Prostate gland (tissue), 2 donors: Measurements from ENCODE around the gene CLNK. TPM values are rescaled to one million over a fixed set of nuclear protein-coding genes. Genes with fewer than 3 reads are reported as not detected.

ENCODE experiments used
- DNase-seq: peaks from one replicate; pipeline ENCODE4 v3.0.0-alpha.2; 2019; ENCODE audit warnings: low spot score
- H3K27ac ChIP-seq, 2 donors: fragments of 200-600 bp; sonication (generic); 2 replicates each; pipeline ENCODE4 v1.5.1; 2017 to 2019
- H3K27me3 ChIP-seq: fragments of 200-600 bp; sonication (generic); replicated peaks from 2 replicates; pipeline ENCODE4 v1.5.1; 2019; ENCODE audit not compliant: insufficient read depth
- H3K36me3 ChIP-seq, 2 donors: fragments of 200-600 bp; sonication (generic); 1 replicate in 1 of 2; 2 replicates in 1 of 2; pipeline versions ENCODE4 v1.5.1 to v1.8.1; 2017 to 2019
- H3K4me1 ChIP-seq: fragments of 200-600 bp; sonication (generic); replicated peaks from 2 replicates; pipeline ENCODE4 v1.5.1; 2019
- H3K4me3 ChIP-seq, 2 donors: fragments of 200-600 bp; sonication (generic); 2 replicates each; pipeline ENCODE4 v1.5.1; 2017 to 2019
- H3K9me3 ChIP-seq: fragments of 200-600 bp; sonication (generic); 2 replicates; pipeline ENCODE4 v1.5.1; 2017
- POLR2A ChIP-seq: fragments of 450-650 bp; IDR thresholded peaks from one replicate; pipeline ENCODE4 v1.6.1; 2016; ENCODE audit warnings: antibody characterized with exemption, mild to moderate bottlenecking
- POLR2AphosphoS5 ChIP-seq: sonication (generic); formaldehyde crosslinking; IDR thresholded peaks from one replicate; pipeline ENCODE4 v1.6.1; 2017; ENCODE audit warnings: antibody characterized with exemption
- WGBS: methylation state at CpG from one replicate; pipeline ENCODE4 v1.1.5; 2018; 5-methylcytosine and 5-hydroxymethylcytosine counted together
- intact Hi-C: fragments of 100-400 bp; cut with DNase I; formaldehyde crosslinking; loops from one replicate; pipeline ENCODE4 v1.14.2; 2022
- total RNA-seq, 2 donors: library from RNA; depleted of rRNA; stranded (reverse); fragments of >200 nt; gene quantifications; one replicate each; pipeline ENCODE4 v1.1.0, GENCODE V29; 2016
- TF ChIP-seq, protein P1 (sequence below), 4 experiments: fragments of 200-600 bp in 2 of 4; fragments of 450-650 bp in 2 of 4; sonication (generic) in 2 of 4; IDR thresholded peaks; 1 replicate in 3 of 4; 2 replicates in 1 of 4; pipeline ENCODE4 v1.5.1; 2016 to 2019; ENCODE audit warnings: antibody characterized with exemption in 4 of 4, mild to moderate bottlenecking in 2 of 4, moderate library complexity in 2 of 4

Gene CLNK
- total RNA-seq, 2 donors from 2014 or later, result not detected

DNA sequence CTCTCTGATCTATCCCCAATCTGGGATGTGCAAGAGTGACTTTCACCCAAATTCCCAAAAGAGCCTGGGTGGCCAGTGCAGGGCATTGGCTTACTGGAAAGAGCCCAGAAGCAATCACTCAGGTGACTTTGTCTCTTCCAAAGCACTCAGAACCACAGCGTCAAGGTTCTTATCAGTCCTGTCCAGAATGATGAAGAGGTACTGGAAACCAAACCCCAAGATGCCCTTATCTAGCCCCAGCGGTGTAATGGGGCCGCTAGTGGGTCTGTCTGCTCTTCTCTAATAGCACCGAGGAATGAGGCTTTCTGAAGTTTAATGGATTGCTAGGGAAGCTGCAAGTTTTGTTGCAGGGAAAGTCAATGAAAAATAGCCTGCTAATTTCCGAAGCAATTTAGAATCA, 21.6 kb downstream of the CLNK start:
- no peaks in the 10 kb centered on the region for H3K27me3 ChIP-seq
- peaks cover 3% of the 10 kb centered on the region for H3K4me1 ChIP-seq
- no peak overlapping the region for H3K4me3 ChIP-seq
- H3K36me3 ChIP-seq, result no peaks in the 10 kb centered on the region
- no peaks in the 10 kb centered on the region for H3K9me3 ChIP-seq
- intact Hi-C loops, result no loop called here
- DNase-seq, result no peak
- no peak for TF ChIP-seq POLR2AphosphoS5
- TF ChIP-seq, protein P1, sequence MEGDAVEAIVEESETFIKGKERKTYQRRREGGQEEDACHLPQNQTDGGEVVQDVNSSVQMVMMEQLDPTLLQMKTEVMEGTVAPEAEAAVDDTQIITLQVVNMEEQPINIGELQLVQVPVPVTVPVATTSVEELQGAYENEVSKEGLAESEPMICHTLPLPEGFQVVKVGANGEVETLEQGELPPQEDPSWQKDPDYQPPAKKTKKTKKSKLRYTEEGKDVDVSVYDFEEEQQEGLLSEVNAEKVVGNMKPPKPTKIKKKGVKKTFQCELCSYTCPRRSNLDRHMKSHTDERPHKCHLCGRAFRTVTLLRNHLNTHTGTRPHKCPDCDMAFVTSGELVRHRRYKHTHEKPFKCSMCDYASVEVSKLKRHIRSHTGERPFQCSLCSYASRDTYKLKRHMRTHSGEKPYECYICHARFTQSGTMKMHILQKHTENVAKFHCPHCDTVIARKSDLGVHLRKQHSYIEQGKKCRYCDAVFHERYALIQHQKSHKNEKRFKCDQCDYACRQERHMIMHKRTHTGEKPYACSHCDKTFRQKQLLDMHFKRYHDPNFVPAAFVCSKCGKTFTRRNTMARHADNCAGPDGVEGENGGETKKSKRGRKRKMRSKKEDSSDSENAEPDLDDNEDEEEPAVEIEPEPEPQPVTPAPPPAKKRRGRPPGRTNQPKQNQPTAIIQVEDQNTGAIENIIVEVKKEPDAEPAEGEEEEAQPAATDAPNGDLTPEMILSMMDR (IDR thresholded peaks at IDR 0.05), result no peak
- TF ChIP-seq POLR2A, result no peak
- H3K27ac ChIP-seq, result no peak overlapping the region
- WGBS, result 72% methylated on average over 5 of the region's 5 CpGs

DNA sequence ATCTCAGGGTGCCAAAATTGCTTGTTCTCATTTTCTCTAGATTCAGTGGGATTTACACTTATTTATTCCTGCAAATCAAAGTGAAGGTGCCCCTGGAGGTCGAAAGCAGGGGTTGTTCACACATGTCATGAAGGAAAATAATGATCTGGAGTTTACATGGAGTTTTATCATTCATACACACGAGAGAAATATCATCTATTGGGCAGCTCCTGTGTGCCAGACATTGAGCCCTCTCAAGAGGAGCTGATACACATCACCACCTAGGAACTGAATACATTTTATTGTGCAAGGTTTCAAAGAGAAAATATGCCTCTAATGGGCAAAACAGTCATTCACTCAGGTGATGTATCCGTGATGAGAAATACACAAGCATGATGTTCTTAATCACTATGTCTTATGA, 23.5 kb downstream of the CLNK start:
- Histone ChIP-seq H3K27ac (no peak overlapping the region), H3K4me1 (peaks cover 9% of the 10 kb centered on the region), H3K27me3 (no peaks in the 10 kb centered on the region), H3K36me3 (no peaks in the 10 kb centered on the region), H3K9me3 (no peaks in the 10 kb centered on the region), H3K4me3 (no peak overlapping the region)
- TF ChIP-seq, protein P1 (IDR thresholded peaks at IDR 0.05), result no peak
- TF ChIP-seq POLR2AphosphoS5 (no peak), POLR2A (no peak)
- 92% methylated on average over 3 of the region's 3 CpGs for WGBS
- DNase-seq, result no peak
- intact Hi-C loops, result no loop called here

DNA sequence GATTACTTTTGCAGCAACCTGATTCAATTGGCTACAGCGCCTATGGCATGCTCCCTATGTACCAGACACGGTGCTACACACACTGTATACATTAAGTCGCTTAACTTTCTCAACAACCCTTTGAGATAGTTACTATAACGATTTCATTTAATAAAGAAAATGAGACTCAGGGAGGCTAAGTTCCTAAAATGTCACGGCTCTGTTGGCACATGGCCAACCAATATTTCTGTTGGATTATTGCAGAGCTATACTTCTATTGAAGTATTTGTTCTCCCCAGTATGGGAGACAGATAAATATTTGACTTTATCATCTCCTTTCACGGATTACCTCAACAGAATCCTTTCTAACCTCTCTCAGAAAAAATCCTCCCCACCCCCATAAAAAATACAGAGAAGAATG, 25.3 kb downstream of the CLNK start:
- DNase-seq, result no peak
- Histone ChIP-seq H3K4me3 (no peak overlapping the region), H3K36me3 (no peaks in the 10 kb centered on the region), H3K27ac (no peak overlapping the region), H3K27me3 (no peaks in the 10 kb centered on the region), H3K9me3 (no peaks in the 10 kb centered on the region), H3K4me1 (peaks cover 6% of the 10 kb centered on the region)
- intact Hi-C loops, result no loop called here
- WGBS, result 75% methylated on average over 6 of the region's 6 CpGs
- TF ChIP-seq, protein P1 (IDR thresholded peaks at IDR 0.05), result no peak
- TF ChIP-seq POLR2A (no peak), POLR2AphosphoS5 (no peak)

DNA sequence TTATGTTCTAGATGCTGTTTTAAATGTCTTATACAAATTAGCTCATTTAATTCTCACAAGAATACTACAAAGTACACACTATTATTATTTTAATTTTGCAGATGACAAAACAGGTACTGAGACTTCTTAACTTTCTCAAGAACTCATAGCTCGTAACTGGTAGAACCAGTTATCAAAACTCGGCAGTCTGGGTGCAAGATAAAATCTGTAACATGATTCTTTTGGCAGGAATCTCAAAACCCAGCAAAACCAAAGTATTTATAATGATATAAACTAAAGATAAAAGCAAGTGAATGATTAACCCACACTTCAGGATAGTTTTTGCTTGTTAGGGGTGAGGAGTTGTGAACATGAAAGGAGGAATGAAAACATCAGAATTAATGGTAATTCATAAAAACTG, 27.6 kb downstream of the CLNK start:
- TF ChIP-seq POLR2AphosphoS5, result peak; percentile 88
- TF ChIP-seq POLR2A, result no peak
- TF ChIP-seq, protein P1 (IDR thresholded peaks at IDR 0.05), result no peak
- peak; percentile 58 for DNase-seq
- Histone ChIP-seq H3K36me3 (no peaks in the 10 kb centered on the region), H3K4me3 (no peak overlapping the region), H3K27ac (no peak overlapping the region), H3K4me1 (peaks cover 6% of the 10 kb centered on the region), H3K27me3 (no peaks in the 10 kb centered on the region), H3K9me3 (no peaks in the 10 kb centered on the region)
- WGBS, result 18% methylated on average over 2 of the region's 2 CpGs
- intact Hi-C loops, result no loop called here

DNA sequence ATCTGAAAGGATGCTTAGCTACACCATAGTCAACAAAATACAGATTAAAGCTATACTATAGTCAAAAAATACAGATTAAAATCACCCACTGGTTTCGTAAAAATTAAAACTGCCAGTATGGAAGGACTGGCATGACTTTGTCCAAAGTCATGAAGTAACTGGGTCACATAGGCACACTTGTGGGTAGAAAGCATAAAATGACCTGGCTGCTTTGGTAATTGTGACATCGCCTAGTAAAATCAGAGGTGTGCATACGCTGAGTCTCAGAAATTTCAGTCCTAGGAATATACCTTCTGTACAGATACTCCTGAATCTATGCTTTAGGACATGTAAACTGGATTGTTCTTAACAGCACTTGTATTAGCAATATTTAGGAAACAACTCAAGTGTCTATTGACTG, 28.1 kb downstream of the CLNK start:
- Histone ChIP-seq H3K27me3 (no peaks in the 10 kb centered on the region), H3K4me3 (no peak overlapping the region), H3K27ac (no peak overlapping the region), H3K4me1 (peaks cover 6% of the 10 kb centered on the region), H3K9me3 (no peaks in the 10 kb centered on the region), H3K36me3 (no peaks in the 10 kb centered on the region)
- DNase-seq, result no peak
- intact Hi-C loops, result no loop called here
- WGBS, result 68% methylated on average over 3 of the region's 3 CpGs
- TF ChIP-seq, protein P1 (IDR thresholded peaks at IDR 0.05), result no peak
- TF ChIP-seq POLR2AphosphoS5 (no peak), POLR2A (no peak)
